Measurements from ENCODE around the gene KIAA1755.

KIAA1755 gene

GRCh38 chr20:38207621-38208020 lies 52.9 kb downstream of the KIAA1755 start:
- DNase-seq (ENCODE audit: low read depth in 2 of 2, low spot score in 1 of 2) = no peak

GRCh38 chr20:38205001-38205400 lies 55.5 kb downstream of the KIAA1755 start:
- no peak for DNase-seq (ENCODE audit: low read depth in 2 of 2, low spot score in 1 of 2)

GRCh38 chr20:38203981-38204357 lies 56.6 kb downstream of the KIAA1755 start:
- DNase-seq (ENCODE audit: low read depth in 2 of 2, low spot score in 1 of 2) = no peak

- DNase-seq (ENCODE audit: low read depth in 2 of 2, low spot score in 1 of 2) = no peak
These were observed 57.1 kb downstream of the KIAA1755 start for GRCh38 chr20:38203337-38203980.

GRCh38 chr20:38202982-38203293 lies 57.6 kb downstream of the KIAA1755 start:
- DNase-seq (ENCODE audit: low read depth in 2 of 2, low spot score in 1 of 2) = no peak

- no peak for DNase-seq (ENCODE audit: low read depth in 2 of 2, low spot score in 1 of 2)
These were observed 58.2 kb downstream of the KIAA1755 start for GRCh38 chr20:38202153-38202981.

GRCh38 chr20:38201356-38201755 lies 59.2 kb downstream of the KIAA1755 start:
- no peak for DNase-seq (ENCODE audit: low read depth in 2 of 2, low spot score in 1 of 2)

- no peak for DNase-seq (ENCODE audit: low read depth in 2 of 2, low spot score in 1 of 2)
These were observed 59.9 kb downstream of the KIAA1755 start for GRCh38 chr20:38200646-38201045.

- no peak for DNase-seq (ENCODE audit: low read depth in 2 of 2, low spot score in 1 of 2)
These were observed 60.8 kb downstream of the KIAA1755 start for GRCh38 chr20:38199501-38200390.

GRCh38 chr20:38198238-38198861 lies 62.2 kb downstream of the KIAA1755 start:
- no peak for DNase-seq (ENCODE audit: low read depth in 2 of 2, low spot score in 1 of 2)

GRCh38 chr20:38197619-38198018 lies 62.9 kb downstream of the KIAA1755 start:
- no peak for DNase-seq (ENCODE audit: low read depth in 2 of 2, low spot score in 1 of 2)

GRCh38 chr20:38197217-38197616 lies 63.3 kb downstream of the KIAA1755 start:
- DNase-seq (ENCODE audit: low read depth in 2 of 2, low spot score in 1 of 2) = no peak

GRCh38 chr20:38196592-38196991 lies 63.9 kb downstream of the KIAA1755 start:
- no peak for DNase-seq (ENCODE audit: low read depth in 2 of 2, low spot score in 1 of 2)

- no peak for DNase-seq (ENCODE audit: low read depth in 2 of 2, low spot score in 1 of 2)
These were observed 64.5 kb downstream of the KIAA1755 start for GRCh38 chr20:38196076-38196475.

- DNase-seq (ENCODE audit: low read depth in 2 of 2, low spot score in 1 of 2) = no peak
These were observed 65.0 kb downstream of the KIAA1755 start for GRCh38 chr20:38195521-38195920.

GRCh38 chr20:38194971-38195504 lies 65.5 kb downstream of the KIAA1755 start:
- no peak for DNase-seq (ENCODE audit: low read depth in 2 of 2, low spot score in 1 of 2)

GRCh38 chr20:38193586-38194105 lies 66.9 kb downstream of the KIAA1755 start:
- DNase-seq (ENCODE audit: low read depth in 2 of 2, low spot score in 1 of 2) = no peak

GRCh38 chr20:38192323-38192885 lies 68.1 kb downstream of the KIAA1755 start:
- no peak for DNase-seq (ENCODE audit: low read depth in 2 of 2, low spot score in 1 of 2)

- DNase-seq (ENCODE audit: low read depth in 2 of 2, low spot score in 1 of 2) = no peak
These were observed 68.9 kb downstream of the KIAA1755 start for GRCh38 chr20:38191654-38192053.

GRCh38 chr20:38190936-38191371 lies 69.6 kb downstream of the KIAA1755 start:
- no peak for DNase-seq (ENCODE audit: low read depth in 2 of 2, low spot score in 1 of 2)
